ENCODE results near the gene RAB7A. TPM values are rescaled to one million over a fixed set of nuclear protein-coding genes. Genes with fewer than 3 reads are reported as not detected.
A peak's percentile ranks its signal among the peaks of the same experiment; 100 is the strongest.

The RAB7A gene
- total RNA-seq, 4 donors from 2014 or later = 81.0 to 116 (median 87.0) TPM

DNA sequence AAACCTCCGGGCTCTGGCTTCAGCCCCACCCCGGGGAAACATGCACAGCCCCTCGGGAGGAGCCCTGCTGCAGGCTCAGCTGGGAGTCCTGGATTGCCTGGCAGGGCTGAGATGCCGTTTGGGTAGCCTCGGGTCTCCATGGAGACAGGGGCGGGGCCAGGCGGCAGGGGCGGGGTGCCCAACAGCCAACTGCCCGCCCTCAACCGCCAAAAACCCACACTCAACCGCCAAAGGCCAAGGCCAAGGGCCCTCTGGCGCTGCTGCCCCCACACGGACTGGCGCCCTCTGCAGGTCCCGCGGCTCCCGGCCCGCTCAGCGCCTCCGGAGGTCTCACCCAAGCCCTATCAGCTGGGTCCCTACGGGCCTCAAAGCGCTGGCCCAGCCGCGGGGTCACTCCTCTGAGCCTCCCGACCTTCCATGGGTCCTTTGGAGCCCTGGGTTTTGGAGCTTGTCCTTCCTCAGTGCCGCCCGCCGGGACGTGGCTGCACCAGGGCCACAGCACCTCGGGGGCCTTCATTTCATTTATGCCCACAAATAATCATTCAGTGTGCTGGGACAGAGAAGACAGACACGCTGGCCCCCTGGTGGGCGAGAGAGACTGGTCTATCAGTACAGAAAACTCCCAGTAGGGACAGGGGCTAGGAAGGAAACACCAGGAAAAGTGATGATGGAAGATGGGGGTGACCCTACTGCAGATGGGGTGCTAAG, 119.9 kb downstream of the RAB7A start:
- 4% methylated on average over 13 of the region's 32 CpGs for WGBS
- Histone ChIP-seq H3K27me3 (no peaks in the 10 kb centered on the region), H3K36me3 (no peaks in the 10 kb centered on the region), H3K4me3 (peak overlapping the region; percentile 58 to 64 (median 60)), H3K4me1 (peaks cover 14 to 20% (median 16%) of the 10 kb centered on the region in 4 donors), H3K9me3 (no peaks in the 10 kb centered on the region), H3K27ac (replicated peaks in 1 of 4) (peak overlapping the region; percentile 72 to 79 (median 78))
- TF ChIP-seq EP300 (IDR thresholded peaks at IDR 0.05) (no peak), CTCF (IDR thresholded peaks at IDR 0.05) (peak; percentile 56 to 67 (median 59)), POLR2A (IDR thresholded peaks at IDR 0.05; ENCODE audit: low read depth) (no peak), POLR2AphosphoS5 (IDR thresholded peaks at IDR 0.05) (peak; percentile 24 to 30)
- DNase-seq (ENCODE audit: extremely low spot score) = peak; percentile 95
- intact Hi-C loops (cut with DNase I) = loop anchor here (2.0 kb wide), 1 partner anchor 227 kb away; no protein-coding TSS in a partner anchor

DNA sequence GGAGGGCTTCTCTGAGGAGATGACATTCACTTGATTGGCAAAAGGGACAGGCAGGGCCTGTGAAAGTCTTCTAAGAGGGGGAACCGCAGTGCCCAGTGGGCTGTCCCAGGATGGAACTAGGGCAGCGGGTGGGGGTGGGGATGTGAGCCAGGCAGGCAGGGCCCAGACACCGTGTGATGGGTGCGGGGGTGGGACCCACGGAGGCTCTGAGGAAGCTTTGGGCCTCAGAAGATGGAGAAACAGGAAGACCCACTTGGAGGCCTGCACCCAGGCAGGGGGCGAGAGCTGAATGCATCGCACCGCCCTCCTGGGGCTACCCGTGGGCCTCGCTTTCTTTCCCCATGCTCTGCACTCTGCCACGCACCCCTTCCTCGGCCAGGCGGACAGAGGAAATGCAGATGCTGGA, 120.5 kb downstream of the RAB7A start:
- Histone ChIP-seq H3K36me3 (no peaks in the 10 kb centered on the region), H3K4me1 (peaks cover 14 to 20% (median 16%) of the 10 kb centered on the region in 4 donors), H3K27ac (replicated peaks in 1 of 4) (peak overlapping the region; percentile 72 to 79 (median 78)), H3K4me3 (peak overlapping the region in 3 of 4 donors; percentile 58 to 60 (median 59)), H3K27me3 (no peaks in the 10 kb centered on the region), H3K9me3 (no peaks in the 10 kb centered on the region)
- TF ChIP-seq CTCF (IDR thresholded peaks at IDR 0.05) (no peak), EP300 (IDR thresholded peaks at IDR 0.05) (no peak), POLR2AphosphoS5 (IDR thresholded peaks at IDR 0.05) (no peak), POLR2A (IDR thresholded peaks at IDR 0.05; ENCODE audit: low read depth) (no peak)
- DNase-seq (ENCODE audit: extremely low spot score) = no peak
- 69% methylated on average over 13 of the region's 13 CpGs for WGBS
- intact Hi-C loops (cut with DNase I) = loop anchor here (2.0 kb wide), 1 partner anchor 228 kb away; no protein-coding TSS in a partner anchor

- intact Hi-C loops (cut with DNase I) = loop anchor here (2.0 kb wide), 1 partner anchor 229 kb away; no protein-coding TSS in a partner anchor
- Histone ChIP-seq H3K27ac (replicated peaks in 1 of 4) (no peak overlapping the region), H3K36me3 (no peaks in the 10 kb centered on the region), H3K27me3 (no peaks in the 10 kb centered on the region), H3K4me1 (peaks cover 14 to 20% (median 16%) of the 10 kb centered on the region in 4 donors), H3K4me3 (no peak overlapping the region), H3K9me3 (no peaks in the 10 kb centered on the region)
- WGBS = 90% methylated on average over 15 of the region's 15 CpGs
- TF ChIP-seq EP300 (IDR thresholded peaks at IDR 0.05) = no peak
- no peak for TF ChIP-seq POLR2AphosphoS5 (IDR thresholded peaks at IDR 0.05)
- no peak for TF ChIP-seq CTCF (IDR thresholded peaks at IDR 0.05)
- TF ChIP-seq POLR2A (IDR thresholded peaks at IDR 0.05; ENCODE audit: low read depth) = no peak
- no peak for DNase-seq (ENCODE audit: extremely low spot score)
These were observed 121.8 kb downstream of the RAB7A start for GRCh38 chr3:128847666-128848370.

GRCh38 chr3:128848936-128849335, 123.0 kb downstream of the RAB7A start:
- intact Hi-C loops (cut with DNase I) = no loop called here
- H3K4me3 ChIP-seq = no peak overlapping the region
- peaks cover 14 to 20% (median 16%) of the 10 kb centered on the region in 4 donors for H3K4me1 ChIP-seq
- H3K27ac ChIP-seq (replicated peaks in 1 of 4) = no peak overlapping the region
- peaks cover 0 to under 1% (median 0%) of the 10 kb centered on the region in 4 donors for H3K9me3 ChIP-seq
- H3K36me3 ChIP-seq = no peaks in the 10 kb centered on the region
- 94% methylated on average over 13 of the region's 13 CpGs for WGBS
- TF ChIP-seq POLR2AphosphoS5 (IDR thresholded peaks at IDR 0.05) (no peak), EP300 (IDR thresholded peaks at IDR 0.05) (no peak), CTCF (IDR thresholded peaks at IDR 0.05) (no peak), POLR2A (IDR thresholded peaks at IDR 0.05; ENCODE audit: low read depth) (no peak)
- no peak for DNase-seq (ENCODE audit: extremely low spot score)
- no peaks in the 10 kb centered on the region for H3K27me3 ChIP-seq
